Right lung (tissue), 10 donors: ENCODE data around the gene FAHD1. TPM values are rescaled to one million over a fixed set of nuclear protein-coding genes. Genes with fewer than 3 reads are reported as not detected.
A peak's percentile ranks its signal among the peaks of the same experiment; 100 is the strongest.

Source experiments
- DNase-seq, 2 donors: peaks; one replicate each; pipeline ENCODE4 v3.0.0-alpha.2; 2013
- long read RNA-seq, 8 donors: transcript quantifications; one replicate each; lab custom pipeline, GENCODE V29; 2026
- polyA plus RNA-seq, 5 donors: library from polyadenylated mRNA; unstranded; fragments of 120-200 nt; gene quantifications; one replicate each; pipeline versions ENCODE4 v1.2.1 to v1.2.3, GENCODE V29; 2013; ENCODE audit warnings: inconsistent platforms in 1 of 5, low replicate concordance in 1 of 5; ENCODE audit not compliant: insufficient read length in 5 of 5, insufficient read depth in 1 of 5

FAHD1 gene
- polyA plus RNA-seq = 10 to 100 TPM; 16.2 to 25.2 (median 16.9) TPM
- long read RNA-seq, donor 1, transcript FAHD1-203 (1 exons, 1,974 nt) = major isoform, 42 of 43 reads
- long read RNA-seq, donor 1, partial matches to known transcripts = 0 of 43 reads
- long read RNA-seq, donor 1, other reads (novel, unspliced or antisense) = 0 of 43 reads
- long read RNA-seq, donor 2, transcript FAHD1-203 (1 exons, 1,974 nt) = major isoform, 17 of 6,544 reads
- long read RNA-seq, donor 2, partial matches to known transcripts = 2,496 of 6,544 reads
- long read RNA-seq, donor 2, other reads (novel, unspliced or antisense) = 4,031 of 6,544 reads
- long read RNA-seq, donor 3, transcript FAHD1-203 (1 exons, 1,974 nt) = major isoform, 37 of 37 reads
- long read RNA-seq, donor 3, partial matches to known transcripts = 0 of 37 reads
- long read RNA-seq, donor 3, other reads (novel, unspliced or antisense) = 0 of 37 reads
- long read RNA-seq, donor 4, transcript FAHD1-203 (1 exons, 1,974 nt) = major isoform, 21 of 21 reads
- long read RNA-seq, donor 4, partial matches to known transcripts = 0 of 21 reads
- long read RNA-seq, donor 4, other reads (novel, unspliced or antisense) = 0 of 21 reads
- long read RNA-seq, donor 5, transcript FAHD1-203 (1 exons, 1,974 nt) = major isoform, 31 of 32 reads
- long read RNA-seq, donor 5, partial matches to known transcripts = 0 of 32 reads
- long read RNA-seq, donor 5, other reads (novel, unspliced or antisense) = 0 of 32 reads
- long read RNA-seq, donor 6, transcript FAHD1-203 (1 exons, 1,974 nt) = major isoform, 33 of 34 reads
- long read RNA-seq, donor 6, partial matches to known transcripts = 0 of 34 reads
- long read RNA-seq, donor 6, other reads (novel, unspliced or antisense) = 0 of 34 reads
- long read RNA-seq, donor 7, transcript FAHD1-203 (1 exons, 1,974 nt) = major isoform, 21 of 23 reads
- long read RNA-seq, donor 7, partial matches to known transcripts = 0 of 23 reads
- long read RNA-seq, donor 7, other reads (novel, unspliced or antisense) = 0 of 23 reads
- long read RNA-seq, donor 8, transcript FAHD1-203 (1 exons, 1,974 nt) = major isoform, 15 of 15 reads
- long read RNA-seq, donor 8, partial matches to known transcripts = 0 of 15 reads
- long read RNA-seq, donor 8, other reads (novel, unspliced or antisense) = 0 of 15 reads

GRCh38 chr16:1826691-1827573, at the start of gene FAHD1, which contains the start of gene HAGH:
Gene FAHD1, plus strand, starts transcription at chr16:1827206. Its CDS starts 33 bp downstream, at chr16:1827239.
Gene HAGH, minus strand, starts transcription at chr16:1826825. Its CDS starts 38 bp downstream, at chr16:1826787.
- DNase-seq = peak; percentile 96 to 97

- no peak for DNase-seq
Measured at GRCh38 chr16:1777375-1778199, 49.4 kb upstream of the FAHD1 start.

GRCh38 chr16:1778200-1779179, 48.5 kb upstream of the FAHD1 start:
- DNase-seq = no peak

- no peak for DNase-seq
Measured at GRCh38 chr16:1779234-1779701, 47.7 kb upstream of the FAHD1 start.

- no peak for DNase-seq
Measured at GRCh38 chr16:1779741-1780676, 47.0 kb upstream of the FAHD1 start.

- no peak for DNase-seq
Measured at GRCh38 chr16:1780677-1781072, 46.3 kb upstream of the FAHD1 start.

GRCh38 chr16:1781254-1781653, 45.8 kb upstream of the FAHD1 start:
- DNase-seq = no peak

- no peak for DNase-seq
Measured at GRCh38 chr16:1781758-1782407, 45.1 kb upstream of the FAHD1 start.

- peak; percentile 99 to 100 for DNase-seq
Measured at GRCh38 chr16:1782408-1783264, 44.4 kb upstream of the FAHD1 start, which contains the start of the genes NUBP2 and SPSB3. Gene NUBP2, plus strand, starts transcription at chr16:1782960. Its CDS starts 61 bp downstream, at chr16:1783021. Gene SPSB3, minus strand, starts transcription at chr16:1782571. Its CDS starts 1,088 bp downstream, at chr16:1781483.

- no peak for DNase-seq
Measured at GRCh38 chr16:1784977-1785845, 41.8 kb upstream of the FAHD1 start.

GRCh38 chr16:1785846-1786170, 41.2 kb upstream of the FAHD1 start:
- no peak for DNase-seq

GRCh38 chr16:1786242-1787055, 40.6 kb upstream of the FAHD1 start:
- DNase-seq = no peak

- no peak for DNase-seq
Measured at GRCh38 chr16:1787056-1787321, 40.0 kb upstream of the FAHD1 start.
